ENCODE data around the gene GPR150. TPM values are rescaled to one million over a fixed set of nuclear protein-coding genes. Genes with fewer than 3 reads are reported as not detected.
"Not testable (repeated sequence)": the region's sequence is repeated elsewhere in the genome, so short reads cannot be mapped to it uniquely, and the experiment has no call there.

Gene GPR150
- total and polyA plus RNA-seq, 2 of the 13 experiments (the other 11 are each of a cell fraction or from before 2014, with no cell fraction given) = 0.03 TPM; not detected in 1

DNA sequence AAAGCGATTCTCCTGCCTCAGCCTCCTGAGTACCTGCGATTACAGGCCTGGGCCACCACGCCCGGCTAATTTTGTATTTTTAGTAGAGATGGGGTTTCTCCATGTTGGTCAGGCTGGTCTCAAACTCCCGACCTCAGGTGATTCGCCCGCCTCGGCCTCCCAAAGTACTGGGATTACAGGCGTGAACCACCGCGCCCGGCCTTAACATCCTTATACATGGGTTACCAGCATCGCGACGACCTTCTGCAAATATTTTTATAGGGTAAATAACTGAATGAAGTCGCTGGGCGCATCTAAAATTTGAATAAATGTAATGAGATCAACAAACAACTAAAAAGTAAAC is 26.3 kb downstream of the GPR150 start:
- FAIRE-seq; DNase-seq (ENCODE audit: low spot score); H3K79me2 ChIP-seq (ENCODE audit: insufficient read depth, low read length); ATAC-seq; H3K27me3 ChIP-seq (ENCODE audit: control insufficient read depth in 1 of 2, insufficient read depth in 2 of 2, low read length in 2 of 2); H3K9ac ChIP-seq (ENCODE audit: insufficient read depth, low read depth, low read length); BruUV-seq (replicated peaks); H3K9me3 ChIP-seq (ENCODE audit: low read length); H2AFZ ChIP-seq (ENCODE audit: low read length); H4K20me1 ChIP-seq (ENCODE audit: insufficient read depth, low read length); H3K36me3 ChIP-seq (replicated peaks in 1 of 2; ENCODE audit: control insufficient read depth in 1 of 2, insufficient read depth in 2 of 2, low read length in 2 of 2): not testable (repeated sequence)
- TF ChIP-seq DZIP1 (CRISPR knock-in tag; IDR thresholded peaks at IDR 0.05) = 0 out of 2 replicates have a peak, but pooled peaks have one; percentile 17
- TF ChIP-seq, protein P1, sequence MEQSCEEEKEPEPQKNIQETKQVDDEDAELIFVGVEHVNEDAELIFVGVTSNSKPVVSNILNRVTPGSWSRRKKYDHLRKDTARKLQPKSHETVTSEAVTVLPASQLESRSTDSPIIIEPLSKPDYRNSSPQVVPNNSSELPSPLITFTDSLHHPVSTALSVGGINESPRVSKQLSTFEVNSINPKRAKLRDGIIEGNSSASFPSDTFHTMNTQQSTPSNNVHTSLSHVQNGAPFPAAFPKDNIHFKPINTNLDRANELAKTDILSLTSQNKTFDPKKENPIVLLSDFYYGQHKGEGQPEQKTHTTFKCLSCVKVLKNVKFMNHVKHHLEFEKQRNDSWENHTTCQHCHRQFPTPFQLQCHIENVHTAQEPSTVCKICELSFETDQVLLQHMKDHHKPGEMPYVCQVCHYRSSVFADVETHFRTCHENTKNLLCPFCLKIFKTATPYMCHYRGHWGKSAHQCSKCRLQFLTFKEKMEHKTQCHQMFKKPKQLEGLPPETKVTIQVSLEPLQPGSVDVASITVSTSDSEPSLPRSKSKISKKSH (CRISPR knock-in tag; IDR thresholded peaks at IDR 0.05; ENCODE audit: borderline replicate concordance) = 0 out of 2 replicates have a peak, but pooled peaks have one; percentile 2
- TF ChIP-seq ZNF552 (CRISPR knock-in tag; IDR thresholded peaks at IDR 0.05; ENCODE audit: borderline replicate concordance) = 0 out of 2 replicates have a peak, but pooled peaks have one; percentile 7
- TF ChIP-seq, protein P2, sequence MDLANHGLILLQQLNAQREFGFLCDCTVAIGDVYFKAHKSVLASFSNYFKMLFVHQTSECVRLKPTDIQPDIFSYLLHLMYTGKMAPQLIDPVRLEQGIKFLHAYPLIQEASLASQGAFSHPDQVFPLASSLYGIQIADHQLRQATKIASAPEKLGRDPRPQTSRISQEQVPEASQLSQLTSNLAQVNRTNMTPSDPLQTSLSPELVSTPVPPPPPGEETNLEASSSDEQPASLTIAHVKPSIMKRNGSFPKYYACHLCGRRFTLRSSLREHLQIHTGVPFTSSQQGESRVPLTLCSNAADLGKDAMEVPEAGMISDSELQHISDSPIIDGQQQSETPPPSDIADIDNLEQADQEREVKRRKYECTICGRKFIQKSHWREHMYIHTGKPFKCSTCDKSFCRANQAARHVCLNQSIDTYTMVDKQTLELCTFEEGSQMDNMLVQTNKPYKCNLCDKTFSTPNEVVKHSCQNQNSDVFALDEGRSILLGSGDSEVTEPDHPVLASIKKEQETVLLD (CRISPR knock-in tag; IDR thresholded peaks at IDR 0.05; ENCODE audit: low read depth) = 0 out of 2 replicates have a peak, but pooled peaks have one; percentile 11
- WGBS (ENCODE audit: low lambda C conversion rate) = 68% methylated on average over 17 of the region's 17 CpGs
- Histone ChIP-seq H3K4me2 (ENCODE audit: low read depth, low read length) (peak overlapping the region; percentile 46), H3K4me3 (replicated peaks in 1 of 3; ENCODE audit: insufficient read depth in 1 of 3, low read depth in 2 of 3, low read length in 3 of 3) (peak overlapping the region in 1 of 3 experiments; percentile 55; a peak in 1 of 6 replicates), H3K4me1 (ENCODE audit: insufficient read depth, low read length) (peaks cover 61% of the 10 kb centered on the region), H3K27ac (ENCODE audit: extremely low read length, insufficient read depth, low read length) (peak overlapping the region; percentile 15)
- POLR2A ChIA-PET = interaction anchor here (0.7 to 1.9 kb wide), 22 partner anchors 8 to 1162 kb away, joined by 3 to 31 read pairs (median 4); partner anchors contain the start of genes ARSK, ERAP1, GLRX and RHOBTB3
- CTCF ChIA-PET (ENCODE audit: low intra/inter-chr PET ratio, low total read pairs) = interaction anchor here (3.0 kb wide), 1 partner anchor 201 kb away, joined by 11 read pairs; no protein-coding TSS in a partner anchor
- intact Hi-C loops (cut with micrococcal nuclease; ENCODE audit: unreplicated experiment) = loop anchor here (5.0 to 10.0 kb wide), 4 partner anchors 86 to 949 kb away; partner anchors contain the start of genes ARSK, RHOBTB3 and SKIC3
- in situ Hi-C loops (cut with HindIII; ENCODE audit: extremely low pct_ligation_motif_present, low pct_unique_long_range_greater_than_20kb) = loop anchor here (25.0 kb wide), 1 partner anchor 691 kb away; no protein-coding TSS in a partner anchor
